ENCODE measurements around the gene CPEB4. TPM values are rescaled to one million over a fixed set of nuclear protein-coding genes. Genes with fewer than 3 reads are reported as not detected.
A peak's percentile ranks its signal among the peaks of the same experiment; 100 is the strongest.

The CPEB4 gene
- polyA plus RNA-seq, 4 donors = 29.8 to 49.1 (median 39.0) TPM

DNA sequence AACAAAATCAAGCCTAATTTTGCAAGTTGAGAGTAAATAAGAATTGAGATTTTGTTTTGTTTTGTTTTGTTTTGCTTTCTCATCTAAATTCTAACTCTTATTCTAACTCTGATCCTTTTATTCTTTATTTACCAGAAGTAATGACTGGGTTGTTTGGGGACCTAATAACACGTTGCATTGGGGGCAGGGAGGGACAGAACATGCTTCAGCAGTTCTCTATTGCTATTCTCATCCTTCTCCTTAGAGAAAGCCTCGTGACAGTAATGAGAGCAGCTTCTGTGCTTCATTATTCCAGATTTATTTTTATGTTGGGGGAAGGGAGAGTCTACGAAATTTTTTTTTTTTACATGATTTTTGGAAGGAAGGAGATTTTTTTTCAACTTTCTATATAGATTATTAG, 21.1 kb downstream of the CPEB4 start:
- no peak for DNase-seq (ENCODE audit: low read depth in 4 of 4, low spot score in 2 of 4)

DNA sequence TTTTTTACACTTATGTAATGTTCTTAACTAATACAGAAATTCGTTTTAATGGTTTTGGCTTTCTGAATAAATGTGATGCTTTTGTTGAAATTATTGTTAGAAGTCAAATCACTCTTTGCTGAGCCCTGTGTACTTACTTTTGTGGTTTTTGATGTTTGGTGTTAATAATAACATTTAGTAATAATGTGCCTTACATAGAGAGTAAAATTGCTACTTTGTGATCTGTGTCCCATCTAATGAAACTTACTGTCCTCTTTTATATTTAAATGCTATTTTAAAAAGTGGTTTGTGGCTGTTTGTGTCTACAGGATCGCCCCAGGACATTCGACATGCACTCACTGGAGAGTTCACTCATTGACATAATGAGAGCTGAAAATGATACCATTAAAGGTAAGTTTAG, 22.1 kb downstream of the CPEB4 start:
- no peak for DNase-seq (ENCODE audit: low read depth in 4 of 4, low spot score in 2 of 4)

DNA sequence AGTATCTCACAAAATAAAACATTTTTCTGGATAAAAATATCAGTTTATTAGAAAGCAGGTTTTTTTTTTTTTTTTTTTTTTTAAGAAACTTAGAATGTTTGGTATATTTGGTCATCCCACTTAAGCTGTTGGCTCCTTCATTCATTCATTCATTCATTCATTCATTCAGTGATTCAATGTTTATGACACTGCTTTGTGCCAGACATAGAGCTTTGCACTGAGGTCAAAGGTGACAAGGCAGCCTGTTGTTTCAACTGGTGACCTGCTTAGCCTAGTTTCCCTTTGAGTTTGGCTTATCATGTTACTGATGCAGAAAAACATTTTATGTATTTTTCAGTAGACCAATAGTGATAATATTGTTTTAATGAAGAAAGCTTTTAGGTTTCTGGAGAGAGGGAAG, 23.5 kb downstream of the CPEB4 start:
- DNase-seq (ENCODE audit: low read depth in 4 of 4, low spot score in 2 of 4) = no peak

DNA sequence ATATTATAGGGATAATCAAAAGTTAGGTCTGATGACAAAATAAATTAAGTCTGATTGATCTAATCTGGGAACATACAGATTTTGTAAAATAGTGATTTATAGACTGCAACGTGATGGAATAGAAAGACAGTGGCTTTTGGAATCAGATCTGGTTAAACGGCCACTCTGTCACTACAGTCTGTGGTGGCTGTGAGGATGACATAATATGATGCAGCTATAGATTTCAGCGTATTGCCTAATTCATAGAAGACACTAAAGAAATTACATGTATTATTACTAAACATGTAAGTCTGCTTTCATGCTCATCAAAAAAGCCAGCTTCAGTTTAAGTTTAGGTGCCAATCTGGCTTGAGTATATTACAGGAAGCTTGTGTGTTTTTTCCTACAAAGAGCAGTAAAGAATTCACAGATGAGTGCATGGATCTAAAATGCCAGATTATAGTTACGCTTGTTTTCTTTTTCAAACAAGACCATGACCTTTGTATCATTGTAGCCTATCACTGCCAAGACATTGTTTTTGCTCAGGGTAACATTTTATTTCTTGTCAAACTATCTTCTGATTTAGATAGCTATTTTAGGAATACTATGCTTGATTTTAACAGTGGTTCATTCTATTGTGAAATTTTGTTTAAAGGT, 25.7 kb downstream of the CPEB4 start:
- DNase-seq (ENCODE audit: low read depth in 4 of 4, low spot score in 2 of 4) = no peak

DNA sequence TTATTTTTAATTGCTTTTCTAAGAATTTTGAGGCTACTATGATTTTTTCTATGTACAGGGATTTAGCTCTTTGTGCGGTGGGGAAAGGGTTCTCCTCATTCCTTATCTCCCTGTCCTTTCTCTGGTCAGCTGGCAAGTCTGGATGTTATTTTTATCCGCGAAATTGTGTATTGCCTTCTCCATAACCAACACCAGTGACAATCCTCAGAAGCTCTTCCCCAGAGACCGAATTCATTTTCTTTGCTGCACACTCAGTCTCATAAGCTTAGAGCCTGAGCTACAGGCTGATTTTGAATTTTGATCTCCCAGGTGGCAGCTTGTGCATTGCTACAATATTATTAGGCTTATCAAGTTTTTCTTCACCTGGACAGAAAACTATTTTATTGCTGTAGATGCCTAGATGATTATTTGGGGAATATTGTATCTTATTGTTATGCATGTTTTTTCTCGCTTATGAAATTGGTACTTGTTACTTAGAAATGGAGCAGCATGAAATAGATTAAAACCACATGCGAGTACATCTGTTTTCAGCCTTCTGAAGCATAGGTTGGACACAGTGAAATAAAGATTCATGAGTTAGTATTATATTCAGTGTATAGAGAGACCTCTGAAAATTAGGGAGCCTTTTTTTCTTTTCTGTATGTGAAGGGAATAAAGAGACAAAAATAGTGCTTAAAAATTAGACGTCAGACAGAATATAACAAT, 27.3 kb downstream of the CPEB4 start:
- no peak for DNase-seq (ENCODE audit: low read depth in 4 of 4, low spot score in 2 of 4)

DNA sequence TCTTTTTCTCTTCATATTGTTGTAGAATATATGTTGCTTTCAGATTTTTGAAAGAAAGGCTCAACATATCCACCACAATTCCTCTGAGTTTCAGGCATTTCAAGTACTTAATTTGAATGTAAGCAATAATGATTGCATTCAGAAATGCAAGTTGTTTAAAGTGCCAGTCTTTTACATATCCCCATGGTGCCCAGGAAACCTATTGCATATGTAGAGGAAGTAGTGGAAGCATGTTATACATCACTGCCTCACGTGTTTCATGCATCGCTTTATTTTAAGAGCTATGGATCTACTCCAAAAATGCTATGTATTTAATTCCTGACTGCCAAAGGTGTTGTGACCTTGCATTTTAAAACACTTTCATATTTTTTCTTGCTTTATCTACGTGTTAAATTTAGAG, 28.1 kb downstream of the CPEB4 start:
- DNase-seq (ENCODE audit: low read depth in 4 of 4, low spot score in 2 of 4) = no peak

DNA sequence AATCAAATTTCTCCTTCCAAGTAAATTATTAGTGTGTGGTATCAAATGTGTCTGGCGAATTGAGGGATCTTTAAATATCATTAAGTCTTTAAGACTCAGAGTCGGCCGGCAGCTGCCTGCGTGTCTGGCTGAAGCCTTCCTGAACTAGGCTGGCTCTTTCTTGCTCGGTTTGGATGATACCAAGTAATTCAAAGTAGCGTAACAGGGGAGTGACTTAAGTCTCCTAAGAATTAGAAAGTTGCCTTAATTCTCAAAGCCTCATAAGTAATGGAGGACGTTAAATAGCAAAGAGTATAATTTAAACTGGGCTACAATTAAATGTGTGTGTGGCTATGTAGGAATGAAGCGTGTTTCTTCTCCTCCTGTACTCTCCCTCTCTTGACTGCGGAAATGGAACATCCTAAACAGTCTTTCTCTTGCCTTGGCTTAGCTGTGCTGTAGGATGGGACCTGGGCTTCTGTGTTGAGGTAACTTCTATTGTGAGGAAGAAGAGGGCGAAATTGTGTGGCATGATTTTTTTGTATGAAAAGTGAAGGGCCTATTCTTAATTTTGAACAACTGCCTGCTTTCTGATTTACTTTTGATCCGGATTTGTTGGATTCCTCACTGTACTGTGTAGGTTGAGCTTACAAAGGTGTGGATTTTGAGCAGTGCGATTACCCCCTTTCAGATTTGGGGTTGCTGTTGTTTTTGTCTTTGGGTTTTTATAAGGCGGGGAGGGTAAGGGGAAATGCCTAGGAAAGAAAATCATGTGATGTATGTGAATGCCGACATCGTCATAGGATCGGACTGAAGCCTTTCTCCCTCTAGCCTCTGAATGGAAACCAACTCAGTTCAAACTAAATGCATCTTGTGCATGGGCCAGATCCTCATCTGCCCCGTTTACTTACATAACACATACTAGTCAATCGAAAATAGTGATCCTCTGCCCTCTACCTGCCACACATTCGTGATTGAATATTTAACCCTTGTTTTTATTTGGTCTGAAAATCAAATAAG, 29.9 kb downstream of the CPEB4 start:
- DNase-seq (ENCODE audit: low read depth in 4 of 4, low spot score in 2 of 4) = peak; percentile 77 to 98 (median 84)

DNA sequence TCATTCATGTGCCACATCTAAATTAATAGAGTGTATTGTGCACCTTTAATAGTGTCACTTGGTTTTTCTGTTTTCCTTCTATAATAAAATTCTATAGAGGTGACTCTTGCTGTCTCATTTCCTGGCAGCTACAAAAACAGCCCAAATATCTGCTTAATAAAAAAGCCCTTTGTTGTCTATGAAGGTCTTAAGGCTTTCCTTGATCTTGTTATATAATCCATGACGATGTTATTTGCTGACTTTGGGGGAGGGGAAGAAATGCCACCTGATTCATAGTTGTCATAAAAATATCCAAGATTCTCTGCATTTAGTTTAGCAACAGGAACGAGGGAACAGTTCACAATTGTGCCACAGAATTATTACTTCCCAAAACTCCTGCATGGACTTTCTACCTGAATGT, 31.3 kb downstream of the CPEB4 start:
- DNase-seq (ENCODE audit: low read depth in 4 of 4, low spot score in 2 of 4) = no peak

DNA sequence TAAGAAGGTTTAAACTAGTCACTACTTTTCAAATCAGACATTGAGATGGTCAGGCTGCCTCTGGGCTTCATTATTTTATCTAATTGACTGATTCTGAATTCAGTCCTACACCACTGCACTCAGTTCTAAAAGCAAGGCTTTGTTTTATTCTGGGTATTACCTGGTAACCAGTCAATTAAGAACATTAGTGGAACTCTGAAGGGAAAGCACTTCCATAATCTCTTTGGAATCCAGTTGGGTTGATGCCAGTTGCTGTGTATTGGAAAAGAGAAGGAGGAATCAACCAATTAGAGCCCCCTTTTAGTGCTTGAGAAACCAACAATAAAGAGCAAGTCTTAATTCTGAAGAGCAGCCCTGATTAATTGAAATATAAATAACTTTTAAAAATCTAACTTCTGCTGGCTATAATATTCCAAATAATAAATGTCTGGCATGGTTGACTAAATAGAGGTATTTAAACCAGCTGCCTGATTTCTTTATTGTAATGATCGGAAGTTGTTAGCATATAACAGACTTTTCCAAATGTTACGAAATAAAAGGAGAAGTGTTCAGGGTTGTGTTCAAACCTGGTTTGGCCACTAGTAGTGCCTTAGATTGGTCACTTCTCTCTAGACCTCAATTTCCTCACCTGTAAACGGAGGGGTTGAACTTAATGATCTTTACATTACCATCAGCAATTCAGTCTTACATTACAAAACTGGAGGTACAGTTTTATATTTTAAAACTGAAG, 32.0 kb downstream of the CPEB4 start:
- DNase-seq (ENCODE audit: low read depth in 4 of 4, low spot score in 2 of 4) = no peak

DNA sequence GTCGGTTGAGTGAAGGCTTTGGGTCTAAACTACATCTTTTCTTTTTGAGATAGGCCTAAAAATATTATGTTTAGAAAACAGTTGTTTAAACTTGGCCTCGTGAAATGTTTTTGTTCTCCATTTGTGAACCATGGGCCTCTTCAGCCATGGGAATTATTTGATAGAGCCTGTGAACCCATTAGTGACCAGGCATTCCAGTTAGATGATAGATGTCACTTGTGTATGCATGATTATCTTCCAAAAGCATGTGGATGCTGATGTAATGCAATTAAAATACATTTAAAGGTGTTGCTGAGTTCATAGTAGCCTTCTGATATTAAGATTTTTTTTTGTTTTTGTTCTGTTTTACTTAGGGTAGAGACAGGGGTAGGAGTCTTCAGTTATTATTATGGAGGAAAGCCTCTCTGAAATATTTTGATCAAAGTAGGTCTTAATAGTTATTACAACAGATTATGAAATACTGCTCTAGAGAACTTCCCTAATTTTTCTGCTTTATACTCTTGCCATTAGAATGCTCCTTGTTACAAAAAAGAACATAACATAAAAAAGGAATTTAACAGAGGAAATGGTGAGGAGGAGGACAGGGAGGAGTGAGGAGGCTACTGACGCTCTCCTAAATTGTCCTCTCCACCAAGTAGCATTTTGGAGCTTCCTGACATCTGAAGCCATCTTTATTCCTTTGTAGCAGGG, 32.9 kb downstream of the CPEB4 start:
- DNase-seq (ENCODE audit: low read depth in 4 of 4, low spot score in 2 of 4) = no peak

DNA sequence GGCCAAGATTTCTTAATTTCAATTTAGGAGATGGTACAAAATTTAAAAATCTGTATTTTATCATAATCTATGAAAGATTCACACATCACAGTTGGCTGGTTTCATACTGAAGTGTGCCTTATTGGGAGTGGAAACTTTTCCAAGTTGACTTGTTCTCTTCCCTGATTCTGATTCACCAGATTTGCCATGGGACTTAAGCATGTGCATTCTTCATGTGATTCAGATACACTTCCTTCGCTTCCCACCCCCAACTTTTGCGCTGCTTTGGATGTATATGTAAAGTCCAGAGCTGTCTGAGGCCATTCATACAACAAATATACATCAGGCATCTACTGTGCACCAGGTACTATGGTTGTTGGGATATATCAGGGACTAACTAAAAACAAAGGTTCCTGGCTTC, 34.4 kb downstream of the CPEB4 start:
- DNase-seq (ENCODE audit: low read depth in 4 of 4, low spot score in 2 of 4) = no peak

DNA sequence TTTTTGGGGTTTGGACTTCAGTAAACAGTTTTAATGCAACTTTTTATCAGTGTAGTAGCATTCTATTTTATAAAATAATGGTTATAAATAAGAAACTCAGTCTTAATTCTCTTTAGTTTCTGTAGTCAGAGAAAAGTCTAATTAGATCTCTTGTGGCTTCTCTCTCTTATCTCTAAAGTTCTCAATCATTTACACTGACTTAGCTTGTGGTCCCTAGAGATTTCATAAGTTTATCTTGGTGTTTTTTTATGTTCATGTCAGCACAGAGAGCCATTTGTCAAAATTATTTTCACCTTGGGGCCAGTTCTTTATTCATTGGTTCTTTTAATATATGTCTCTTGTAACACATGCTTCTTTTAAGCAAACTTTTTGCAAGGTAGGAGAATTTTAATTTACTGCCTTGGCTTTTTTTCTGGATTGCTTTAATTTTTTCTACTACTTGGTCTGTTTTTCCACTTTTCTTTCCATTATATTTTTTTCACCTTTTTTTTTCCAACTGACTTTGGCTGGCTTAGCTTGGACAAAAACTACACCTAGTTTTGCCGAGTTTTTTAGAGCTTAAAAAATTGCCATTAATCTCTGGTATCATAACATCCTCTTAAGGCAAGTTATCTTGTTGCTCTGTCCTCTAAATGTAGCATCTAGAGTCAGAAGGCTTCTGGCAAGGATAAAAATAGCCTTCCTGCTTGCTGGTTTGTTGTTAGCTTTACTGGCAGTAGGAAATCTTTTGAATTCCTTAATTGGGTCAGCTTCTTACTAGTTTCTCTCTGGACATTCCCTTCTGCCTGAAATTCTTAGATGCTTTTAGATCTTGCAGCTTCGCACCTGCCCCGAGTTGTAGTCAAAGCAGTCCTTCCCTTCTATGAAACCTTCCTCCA, 35.3 kb downstream of the CPEB4 start:
- DNase-seq (ENCODE audit: low read depth in 4 of 4, low spot score in 2 of 4) = no peak

DNA sequence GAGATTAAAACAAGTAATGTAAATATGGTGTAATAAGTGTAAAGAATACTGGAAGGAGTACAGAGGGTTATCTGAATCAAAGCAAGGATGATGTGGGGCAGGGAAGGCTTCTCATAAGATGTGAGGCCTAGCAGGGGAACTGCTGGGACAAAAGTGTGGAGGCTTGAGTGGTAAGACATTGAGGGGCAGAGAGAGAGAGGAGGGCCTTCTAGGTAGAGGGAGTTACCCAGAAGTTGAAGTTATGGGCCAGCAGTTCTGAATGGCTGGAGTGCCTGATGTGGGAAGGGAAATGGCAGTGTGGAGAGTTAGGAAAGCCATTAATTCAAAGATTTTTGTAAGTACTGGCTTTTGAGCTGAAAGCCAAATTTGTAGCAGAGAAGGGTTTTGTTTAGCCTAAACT, 36.8 kb downstream of the CPEB4 start:
- DNase-seq (ENCODE audit: low read depth in 4 of 4, low spot score in 2 of 4) = no peak

DNA sequence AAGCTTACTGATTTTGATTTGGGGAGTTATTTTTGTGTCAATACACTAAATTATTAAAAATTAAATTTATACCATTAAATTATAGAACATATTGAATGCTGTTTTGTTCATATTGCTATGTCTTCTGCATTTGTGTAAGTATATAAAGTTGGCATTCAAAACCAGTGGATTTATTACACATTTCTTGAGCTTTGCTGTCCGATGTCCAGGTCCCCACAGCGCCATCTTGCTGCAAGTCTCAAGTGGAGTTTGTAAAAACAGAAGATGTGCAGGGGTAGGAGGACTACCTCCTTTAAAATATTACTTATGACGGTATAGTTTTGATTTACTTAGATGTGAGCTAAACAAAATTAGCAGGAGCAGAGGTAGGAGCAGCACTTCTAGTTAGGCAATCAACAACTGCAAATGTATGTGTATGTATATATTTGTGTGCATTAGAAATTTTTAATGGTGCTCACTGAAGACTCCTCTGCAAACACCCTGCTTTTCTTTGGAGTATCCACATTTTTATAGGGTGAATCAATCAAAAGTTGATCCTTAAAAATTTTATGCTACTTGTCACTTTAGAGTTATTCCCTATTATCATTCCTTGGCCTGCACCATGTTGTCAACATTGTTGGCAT, 37.4 kb downstream of the CPEB4 start:
- DNase-seq (ENCODE audit: low read depth in 4 of 4, low spot score in 2 of 4) = no peak

DNA sequence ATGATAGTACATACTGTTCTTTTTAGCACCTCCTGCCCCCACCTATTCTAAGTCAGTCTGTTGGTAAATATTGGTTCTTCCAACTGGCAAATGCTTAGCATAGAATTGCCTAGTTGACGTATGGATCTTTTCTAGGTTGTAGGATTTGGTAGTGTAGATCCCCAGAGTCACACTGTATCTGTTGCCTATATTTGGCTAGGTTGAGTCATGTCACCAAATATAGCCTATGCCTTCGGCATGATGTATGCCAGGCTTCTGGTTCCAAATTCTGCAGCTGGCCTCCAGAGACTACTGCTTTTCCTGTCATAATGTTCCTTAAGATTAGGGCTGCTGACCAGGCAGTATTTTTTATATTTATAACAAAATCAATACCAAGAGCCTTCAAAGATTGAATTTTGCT, 38.2 kb downstream of the CPEB4 start:
- no peak for DNase-seq (ENCODE audit: low read depth in 4 of 4, low spot score in 2 of 4)

DNA sequence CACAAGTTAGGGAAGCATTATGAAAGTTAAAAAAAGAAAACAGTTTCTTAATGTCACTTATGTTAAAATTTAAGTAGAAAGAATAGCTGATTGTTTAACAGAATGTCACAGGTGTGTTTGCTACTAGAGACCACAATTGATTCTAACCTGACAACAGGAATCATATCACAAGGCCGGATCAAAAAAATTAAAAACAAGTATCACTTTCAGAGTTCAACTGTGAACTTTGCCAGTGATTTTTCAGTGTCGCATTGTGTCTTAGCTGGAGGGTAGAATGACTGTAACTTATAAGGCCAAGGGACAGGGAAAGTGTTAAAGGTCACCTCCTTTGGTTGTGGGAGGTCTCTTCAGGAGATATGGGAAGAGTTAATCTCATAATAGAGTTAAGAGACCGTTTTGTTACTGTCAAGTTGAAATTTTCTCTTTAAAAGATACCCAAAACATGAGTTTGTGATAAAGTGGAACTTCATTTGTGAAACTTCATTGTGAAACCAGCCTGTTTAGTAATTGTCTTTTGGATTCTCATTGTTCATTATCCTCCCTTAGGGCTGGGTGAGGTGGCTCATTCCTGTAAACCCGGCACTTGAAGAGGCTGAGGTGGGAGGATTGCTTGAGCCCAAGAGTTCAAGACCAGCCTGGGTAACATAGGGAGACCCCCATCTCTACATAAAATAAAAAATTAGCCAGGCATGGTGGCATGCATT, 40.9 kb downstream of the CPEB4 start:
- DNase-seq (ENCODE audit: low read depth in 4 of 4, low spot score in 2 of 4) = no peak

DNA sequence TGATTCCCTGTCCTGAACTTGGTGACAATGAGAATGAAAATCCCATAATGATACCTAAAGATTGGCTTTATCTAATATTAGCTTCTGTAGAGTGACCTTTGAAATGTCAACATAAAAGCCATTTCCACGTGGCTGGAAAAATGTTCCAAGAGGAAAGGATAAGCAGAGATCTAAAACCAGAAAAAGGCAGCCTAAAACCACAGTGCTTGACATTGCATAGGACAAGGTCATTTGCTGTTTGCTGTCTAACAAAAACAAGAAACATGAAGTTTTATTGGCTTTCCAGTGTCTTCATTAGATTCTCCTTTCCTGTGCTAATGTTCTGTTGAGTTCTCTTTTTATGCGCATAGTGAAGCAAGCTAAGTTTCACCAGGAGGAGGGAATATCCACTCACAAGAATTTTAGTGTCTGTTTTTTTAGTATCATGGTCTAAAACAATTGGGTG, 44.6 kb downstream of the CPEB4 start:
- no peak for DNase-seq (ENCODE audit: low read depth in 4 of 4, low spot score in 2 of 4)

DNA sequence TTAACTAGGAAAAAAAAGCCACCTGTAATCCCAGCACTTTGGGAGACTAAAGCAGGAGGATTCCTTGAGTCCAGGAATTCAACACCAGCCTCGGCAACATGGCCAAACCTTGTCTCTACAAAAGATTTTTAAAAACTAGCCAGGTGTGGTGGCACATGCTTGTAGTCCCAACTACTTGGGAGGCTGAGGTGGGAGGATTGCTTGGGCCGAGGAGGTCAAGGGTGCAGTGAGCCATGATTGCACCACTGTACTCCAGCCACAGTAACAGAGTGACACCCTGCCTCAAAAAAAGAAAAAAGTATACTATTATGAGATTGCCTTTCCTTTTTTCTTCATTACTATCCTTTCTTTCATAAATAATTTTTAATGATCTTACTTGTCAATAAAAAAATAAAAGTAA, 45.8 kb downstream of the CPEB4 start:
- DNase-seq (ENCODE audit: low read depth in 4 of 4, low spot score in 2 of 4) = no peak
